GM12892 (cell line): ENCODE results near the gene MOXD1.

ENCODE experiments used
- POLR2A ChIP-seq: IDR thresholded peaks from 2 replicates; pipeline ENCODE4 v1.6.1; 2011; ENCODE audit warnings: low read depth, low read length, control low read depth
- POLR2AphosphoS5 ChIP-seq: IDR thresholded peaks from 2 replicates; pipeline ENCODE4 v1.6.1; 2011; ENCODE audit warnings: low read depth, low read length, control low read depth
- TAF1 ChIP-seq: IDR thresholded peaks from 2 replicates; pipeline ENCODE4 v1.6.1; 2011; ENCODE audit warnings: low read depth, mild to moderate bottlenecking, control low read depth, low read length, borderline replicate concordance

DNA sequence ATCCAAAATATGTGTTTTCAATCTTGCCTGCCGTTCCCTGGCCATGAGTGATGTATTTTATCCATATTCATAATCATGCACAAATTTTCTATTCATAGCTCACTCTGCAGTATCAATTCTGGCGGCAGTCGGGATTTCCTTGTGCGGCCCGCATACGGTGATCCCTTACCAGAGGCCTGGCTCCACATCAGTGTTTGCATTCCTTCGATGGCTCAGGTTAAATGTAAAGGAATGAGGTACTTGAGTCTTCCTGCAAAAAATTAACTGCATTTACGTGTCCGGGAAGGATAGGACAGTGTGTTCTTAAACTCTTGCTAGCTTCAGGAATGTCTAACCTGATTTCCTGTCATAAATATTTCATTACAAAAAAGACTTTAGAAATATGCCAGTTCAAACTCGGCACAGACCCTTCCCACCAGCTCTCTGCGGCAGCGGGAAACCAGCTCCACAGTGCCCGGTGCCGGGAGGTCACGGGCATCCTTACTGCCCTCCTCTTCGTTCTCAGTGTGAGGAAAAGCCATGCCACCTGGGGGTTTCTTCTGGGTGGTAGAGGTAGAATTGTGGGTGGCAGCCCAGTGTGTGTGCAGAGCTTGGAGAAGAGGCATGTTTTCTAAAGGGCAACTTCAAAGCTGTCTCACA is 154.5 kb downstream of the MOXD1 start:
- no peak for TF ChIP-seq POLR2A
- no peak for TF ChIP-seq POLR2AphosphoS5
- TF ChIP-seq TAF1, result no peak
